ENCODE data around the gene RPS18. TPM values are rescaled to one million over a fixed set of nuclear protein-coding genes. Genes with fewer than 3 reads are reported as not detected.

Gene RPS18
- total and polyA plus RNA-seq, 2 of the 13 experiments (the other 11 are each of a cell fraction or from before 2014, with no cell fraction given), result 3,896 to 5,806 TPM

- no peak for TF ChIP-seq ZNF512 (CRISPR knock-in tag; IDR thresholded peaks at IDR 0.05)
- TF ChIP-seq ZNF331 (CRISPR knock-in tag; IDR thresholded peaks at IDR 0.05), result 0 out of 2 replicates have a peak, but pooled peaks have one; percentile 0
- TF ChIP-seq ZNF547 (CRISPR knock-in tag; IDR thresholded peaks at IDR 0.05), result no peak
- TF ChIP-seq ZNF543 (CRISPR knock-in tag; IDR thresholded peaks at IDR 0.05), result 0 out of 2 replicates have a peak, but pooled peaks have one; percentile 18
- TF ChIP-seq ASH2L (IDR thresholded peaks at IDR 0.05; ENCODE audit: insufficient read length, low read depth, low read length), result peak; percentile 88
- no peak for TF ChIP-seq SYNCRIP (IDR thresholded peaks at IDR 0.05; ENCODE audit: insufficient read depth, low read depth, low read length)
- TF ChIP-seq ZNF569 (CRISPR knock-in tag; IDR thresholded peaks at IDR 0.05; ENCODE audit: borderline replicate concordance), result no peak
- TF ChIP-seq GZF1 (CRISPR knock-in tag; IDR thresholded peaks at IDR 0.05), result no peak
- 0 out of 2 replicates have a peak, but pooled peaks have one; percentile 18 for TF ChIP-seq KLF6 (CRISPR knock-in tag; IDR thresholded peaks at IDR 0.05)
- TF ChIP-seq IRX3 (CRISPR knock-in tag; IDR thresholded peaks at IDR 0.05; ENCODE audit: borderline replicate concordance, low read depth), result no peak
- TF ChIP-seq NFYB (CRISPR knock-in tag; IDR thresholded peaks at IDR 0.05), result peak; percentile 92
- TF ChIP-seq ZNF329 (CRISPR knock-in tag; IDR thresholded peaks at IDR 0.05; ENCODE audit: low read depth), result no peak
- TF ChIP-seq HINFP (CRISPR knock-in tag; IDR thresholded peaks at IDR 0.05; ENCODE audit: low read depth), result peak; percentile 61; the same call in 1 of the 2 replicates
- peak; percentile 96 for TF ChIP-seq GATAD1 (CRISPR knock-in tag; IDR thresholded peaks at IDR 0.05)
- TF ChIP-seq ZNF597 (CRISPR knock-in tag; IDR thresholded peaks at IDR 0.05), result no peak
- TF ChIP-seq ZBTB1 (CRISPR knock-in tag; IDR thresholded peaks at IDR 0.05; ENCODE audit: borderline replicate concordance), result no peak
- TF ChIP-seq MZF1 (CRISPR knock-in tag; IDR thresholded peaks at IDR 0.05; ENCODE audit: borderline replicate concordance), result no peak
- TF ChIP-seq ZNF792 (CRISPR knock-in tag; IDR thresholded peaks at IDR 0.05), result peak; percentile 62; the same call in 1 of the 2 replicates
- TF ChIP-seq ATF2 (CRISPR knock-in tag; IDR thresholded peaks at IDR 0.05), result no peak; the same call in 1 of the 2 replicates
- TF ChIP-seq ZNF605 (CRISPR knock-in tag; IDR thresholded peaks at IDR 0.05), result no peak; the same call in 1 of the 2 replicates
- TF ChIP-seq ZNF292 (CRISPR knock-in tag; IDR thresholded peaks at IDR 0.05; ENCODE audit: borderline replicate concordance, low read depth), result no peak
- peak; percentile 72; the same call in 1 of the 2 replicates for TF ChIP-seq GMEB1 (CRISPR knock-in tag; IDR thresholded peaks at IDR 0.05; ENCODE audit: borderline replicate concordance)
Measured at GRCh38 chr6:33288921-33289783, 17.3 kb downstream of the RPS18 start, which contains the start of the genes PFDN6 and WDR46 (continued).

All from HepG2 (cell line).